Spinal cord (tissue), 10 donors: ENCODE results near the gene PRELID3B. TPM values are rescaled to one million over a fixed set of nuclear protein-coding genes. Genes with fewer than 3 reads are reported as not detected.
A peak's percentile ranks its signal among the peaks of the same experiment; 100 is the strongest.

ENCODE experiments used
- DNase-seq, 6 donors: peaks; one replicate each; pipeline versions ENCODE4 v3.0.0 to v3.0.0-alpha.2; 2013 to 2015; ENCODE audit warnings: low spot score in 6 of 6, low read depth in 4 of 6
- H3K27ac ChIP-seq: one replicate; pipeline ENCODE4 v1.5.1; 2013; ENCODE audit warnings: low read depth, low read length, control low read depth
- H3K27me3 ChIP-seq: one replicate; pipeline ENCODE4 v1.6.1; 2013; ENCODE audit warnings: low read length; ENCODE audit not compliant: control insufficient read depth, insufficient read depth
- H3K36me3 ChIP-seq: one replicate; pipeline ENCODE4 v1.6.1; 2013; ENCODE audit warnings: low read length; ENCODE audit not compliant: control insufficient read depth, insufficient read depth
- H3K4me1 ChIP-seq: one replicate; pipeline ENCODE4 v1.6.1; 2013; ENCODE audit warnings: low read length; ENCODE audit not compliant: control insufficient read depth, insufficient read depth
- H3K4me3 ChIP-seq: one replicate; pipeline ENCODE4 v1.5.1; 2013; ENCODE audit warnings: low read depth, low read length, control low read depth
- H3K9me3 ChIP-seq: one replicate; pipeline ENCODE4 v1.6.1; 2013; ENCODE audit warnings: low read length; ENCODE audit not compliant: control insufficient read depth, insufficient read depth
- WGBS: methylation state at CpG from one replicate; pipeline ENCODE4 v1.1.5; 2013; ENCODE audit warnings: missing lambda C conversion rate; ENCODE audit not compliant: insufficient coverage; 5-methylcytosine and 5-hydroxymethylcytosine counted together
- polyA plus RNA-seq, 2 donors: library from polyadenylated mRNA; unstranded; fragments of 120-200 nt; gene quantifications; one replicate each; pipeline ENCODE4 v1.2.1, GENCODE V29; 2013; ENCODE audit not compliant: insufficient read length in 2 of 2
- total RNA-seq, 2 donors: library from RNA; depleted of rRNA in 1 of 2; stranded (reverse); fragments of 120-200 nt in 1 of 2; fragments of >200 nt in 1 of 2; gene quantifications; one replicate each; pipeline versions ENCODE4 v1.2.3 to v1.2.4, GENCODE V29; 2013 to 2014
- donor health status: healthy.

PRELID3B gene
- total and polyA plus RNA-seq, 4 donors = 50.9 to 66.0 (median 62.4) TPM

GRCh38 chr20:59023616-59024015 lies 19.0 kb downstream of the PRELID3B start:
- Histone ChIP-seq H3K36me3 (peaks cover 30% of the 10 kb centered on the region), H3K27ac (no peak overlapping the region), H3K4me3 (no peak overlapping the region), H3K27me3 (no peaks in the 10 kb centered on the region), H3K9me3 (no peaks in the 10 kb centered on the region), H3K4me1 (peaks cover 6% of the 10 kb centered on the region)
- WGBS = 95% methylated on average over 13 of the region's 13 CpGs
- DNase-seq = no peak

DNA sequence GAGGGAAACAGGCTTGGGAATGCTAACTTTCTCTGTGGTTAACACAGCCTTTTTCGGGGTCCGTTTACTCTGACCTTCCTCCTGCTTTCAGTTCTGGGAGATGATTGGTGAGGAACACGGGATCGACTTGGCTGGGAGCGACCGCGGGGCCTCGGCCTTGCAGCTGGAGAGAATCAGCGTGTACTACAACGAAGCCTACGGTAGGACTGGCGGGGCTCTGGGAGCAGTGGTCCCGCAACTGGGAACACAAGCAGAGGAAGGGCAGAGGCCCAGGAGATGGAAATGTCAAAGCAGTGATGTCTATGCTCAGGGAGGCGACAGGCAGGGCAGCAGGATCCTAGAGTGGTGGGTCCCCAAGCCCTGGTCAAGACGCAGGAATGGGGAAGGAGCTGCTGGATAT lies 19.8 kb downstream of the PRELID3B start:
- Histone ChIP-seq H3K4me1 (peaks cover 6% of the 10 kb centered on the region), H3K4me3 (no peak overlapping the region), H3K36me3 (peaks cover 30% of the 10 kb centered on the region), H3K27me3 (no peaks in the 10 kb centered on the region), H3K27ac (no peak overlapping the region), H3K9me3 (no peaks in the 10 kb centered on the region)
- 94% methylated on average over 14 of the region's 15 CpGs for WGBS
- no peak for DNase-seq

DNA sequence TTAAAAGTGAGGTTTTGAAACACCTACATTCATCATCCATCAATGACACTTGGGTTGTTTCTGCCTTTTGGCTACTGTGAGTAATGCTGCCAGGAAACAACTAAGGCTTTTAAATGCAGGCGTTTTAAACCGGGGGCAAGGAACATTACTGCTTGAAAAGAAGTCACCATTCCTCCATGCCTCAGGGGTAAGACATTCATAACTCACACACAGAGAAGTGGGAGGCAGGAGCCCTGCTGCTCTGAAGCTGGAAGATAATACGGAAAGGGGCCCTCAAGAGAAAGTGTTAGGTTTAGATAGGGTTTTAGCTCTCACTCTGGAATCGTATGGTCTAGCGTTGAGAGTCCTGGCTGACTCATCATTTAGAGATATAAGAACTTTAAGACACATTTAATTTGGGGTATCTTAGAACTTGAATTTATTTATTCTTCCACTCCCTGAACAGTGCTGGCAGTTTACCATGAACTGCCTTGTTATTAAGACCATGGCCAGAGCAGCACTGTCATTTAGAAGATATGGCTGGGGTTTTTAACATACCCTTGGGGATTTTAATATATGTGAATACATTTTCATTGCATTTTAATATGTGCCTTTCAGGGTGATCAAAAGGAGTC lies 21.5 kb downstream of the PRELID3B start:
- 0% methylated on average over 1 of the region's 5 CpGs for WGBS
- DNase-seq = peak in 2 of 6 donors; percentile 16 to 62
- peaks cover 3% of the 10 kb centered on the region for H3K4me1 ChIP-seq
- no peaks in the 10 kb centered on the region for H3K27me3 ChIP-seq
- H3K4me3 ChIP-seq = no peak overlapping the region
- H3K36me3 ChIP-seq = peaks cover 28% of the 10 kb centered on the region
- no peak overlapping the region for H3K27ac ChIP-seq
- no peaks in the 10 kb centered on the region for H3K9me3 ChIP-seq

- no peak for DNase-seq
- Histone ChIP-seq H3K27me3 (no peaks in the 10 kb centered on the region), H3K4me1 (peaks cover 3% of the 10 kb centered on the region), H3K9me3 (no peaks in the 10 kb centered on the region), H3K27ac (no peak within 1 kb of the TSS), H3K36me3 (peaks cover 31% of the 10 kb centered on the region), H3K4me3 (no peak within 1 kb of the TSS)
- 89% methylated on average over 3 of the region's 5 CpGs for WGBS
Measured at GRCh38 chr20:59019217-59019616, 23.4 kb downstream of the PRELID3B start, which contains the start of gene TUBB1. TSS of gene TUBB1 (plus strand) at chr20:59019429. CDS start at chr20:59019523, 94 bp downstream.

DNA sequence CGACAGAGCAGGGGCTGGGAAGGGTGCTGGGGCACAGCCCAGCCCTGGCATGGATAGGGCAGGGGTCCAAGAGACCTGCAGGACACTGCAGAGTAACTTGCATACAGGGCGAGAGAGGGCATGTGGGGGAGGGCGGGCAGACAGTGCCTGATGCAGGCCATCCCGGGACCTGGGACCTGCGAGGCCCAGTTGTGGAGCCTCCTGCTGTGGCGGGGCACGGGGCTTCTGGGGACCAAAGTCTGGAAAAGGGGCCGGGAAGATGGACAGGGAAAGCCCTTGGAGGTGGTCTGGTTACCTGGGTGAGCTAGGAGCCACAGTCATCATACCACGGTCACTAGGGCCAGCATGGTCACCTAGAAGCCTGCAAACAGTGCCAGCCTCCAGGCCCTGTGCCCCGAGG lies 23.8 kb downstream of the PRELID3B start:
- 94% methylated on average over 7 of the region's 10 CpGs for WGBS
- Histone ChIP-seq H3K36me3 (peaks cover 27% of the 10 kb centered on the region), H3K4me3 (no peak overlapping the region), H3K4me1 (no peaks in the 10 kb centered on the region), H3K9me3 (no peaks in the 10 kb centered on the region), H3K27me3 (no peaks in the 10 kb centered on the region), H3K27ac (no peak overlapping the region)
- no peak for DNase-seq

GRCh38 chr20:59017493-59018231 lies 24.9 kb downstream of the PRELID3B start:
- no peaks in the 10 kb centered on the region for H3K9me3 ChIP-seq

DNA sequence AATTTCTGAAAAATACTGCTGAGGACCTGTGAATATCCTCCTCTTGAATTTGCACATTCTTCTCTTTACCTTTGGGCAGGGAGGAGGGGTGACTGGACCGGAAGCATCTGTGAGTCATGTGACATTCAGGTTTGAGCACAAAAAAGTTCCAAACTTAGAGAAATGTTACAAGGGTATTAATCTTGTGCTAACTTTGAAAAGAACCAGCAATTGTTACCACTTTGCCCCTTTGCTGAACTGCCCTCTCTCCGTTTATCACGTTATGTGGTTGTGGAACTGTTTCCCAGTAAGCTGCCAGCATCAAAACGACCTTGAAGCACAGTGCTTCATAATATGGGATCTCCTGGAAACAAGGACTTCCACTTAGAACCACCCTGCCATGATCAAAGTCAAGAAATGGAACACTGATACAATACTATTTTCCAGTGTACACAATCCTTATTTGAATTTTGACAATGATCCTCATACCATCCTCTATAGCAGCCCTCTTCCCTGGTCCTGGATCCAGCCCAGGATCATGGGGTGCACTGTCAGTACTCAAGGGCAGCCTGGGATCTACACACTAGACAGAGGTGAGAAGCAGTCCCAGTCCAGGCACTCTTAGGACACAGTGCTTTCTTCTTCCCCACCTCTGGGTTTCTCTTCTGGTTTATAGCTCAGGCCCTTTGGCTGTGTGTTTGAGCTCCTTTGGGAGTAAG lies 25.6 kb downstream of the PRELID3B start:
- Histone ChIP-seq H3K4me1 (no peaks in the 10 kb centered on the region), H3K27ac (no peak overlapping the region), H3K4me3 (no peak overlapping the region), H3K9me3 (no peaks in the 10 kb centered on the region), H3K36me3 (peaks cover 19% of the 10 kb centered on the region), H3K27me3 (no peaks in the 10 kb centered on the region)
- 70% methylated on average over 4 of the region's 4 CpGs for WGBS
- no peak for DNase-seq

More at GRCh38 chr20:59017493-59018231, 24.9 kb downstream of the PRELID3B start:
- DNase-seq = no peak
- no peaks in the 10 kb centered on the region for H3K27me3 ChIP-seq
- no peak overlapping the region for H3K4me3 ChIP-seq
- H3K36me3 ChIP-seq = peaks cover 21% of the 10 kb centered on the region
- 89% methylated on average over 13 of the region's 16 CpGs for WGBS
- H3K4me1 ChIP-seq = no peaks in the 10 kb centered on the region
- no peak overlapping the region for H3K27ac ChIP-seq

- no peak for DNase-seq
- WGBS = 81% methylated on average over 15 of the region's 16 CpGs
Measured at GRCh38 chr20:59015812-59016711, 26.5 kb downstream of the PRELID3B start.

DNA sequence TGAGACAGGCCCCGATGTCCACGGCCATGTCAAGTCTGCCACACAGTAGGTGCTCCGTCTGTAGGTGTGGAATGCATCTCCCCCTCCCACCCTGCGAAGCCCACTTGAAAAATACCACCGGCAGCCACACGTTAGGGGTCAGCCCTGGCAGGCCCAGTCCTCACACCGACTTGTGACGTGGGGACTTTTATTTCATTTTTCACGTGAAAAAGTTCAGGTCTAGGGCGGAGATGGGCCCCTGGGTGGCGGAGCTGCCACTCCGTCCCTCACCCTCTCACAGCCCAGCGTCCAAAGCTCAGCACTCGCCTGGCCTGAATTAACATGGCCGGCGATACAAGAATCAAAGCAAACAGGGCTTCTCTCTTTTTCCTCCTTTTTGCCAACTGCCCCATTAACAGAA lies 27.2 kb downstream of the PRELID3B start:
- peaks cover 19% of the 10 kb centered on the region for H3K36me3 ChIP-seq
- no peaks in the 10 kb centered on the region for H3K9me3 ChIP-seq
- peaks cover 10% of the 10 kb centered on the region for H3K4me1 ChIP-seq
- WGBS = 84% methylated on average over 11 of the region's 16 CpGs
- no peak overlapping the region for H3K27ac ChIP-seq
- no peak for DNase-seq
- no peak overlapping the region for H3K4me3 ChIP-seq
- H3K27me3 ChIP-seq = no peaks in the 10 kb centered on the region

More at GRCh38 chr20:59015812-59016711, 26.5 kb downstream of the PRELID3B start:
- H3K27me3 ChIP-seq = no peaks in the 10 kb centered on the region
- no peak overlapping the region for H3K4me3 ChIP-seq
- H3K4me1 ChIP-seq = peaks cover 4% of the 10 kb centered on the region
- no peaks in the 10 kb centered on the region for H3K9me3 ChIP-seq
- no peak overlapping the region for H3K27ac ChIP-seq
- peaks cover 19% of the 10 kb centered on the region for H3K36me3 ChIP-seq
